HG03108 (cell line): Measurements from ENCODE around the gene CORT.
"Not testable (repeated sequence)": the region's sequence is repeated elsewhere in the genome, so short reads cannot be mapped to it uniquely, and the experiment has no call there.

Source experiments
- ATAC-seq: cut with Tn5 transposase; IDR thresholded peaks from one replicate; pipeline ENCODE4 v1.9.1; 2021; ENCODE audit warnings: moderate library complexity; ENCODE audit not compliant: unreplicated experiment

CORT gene

DNA sequence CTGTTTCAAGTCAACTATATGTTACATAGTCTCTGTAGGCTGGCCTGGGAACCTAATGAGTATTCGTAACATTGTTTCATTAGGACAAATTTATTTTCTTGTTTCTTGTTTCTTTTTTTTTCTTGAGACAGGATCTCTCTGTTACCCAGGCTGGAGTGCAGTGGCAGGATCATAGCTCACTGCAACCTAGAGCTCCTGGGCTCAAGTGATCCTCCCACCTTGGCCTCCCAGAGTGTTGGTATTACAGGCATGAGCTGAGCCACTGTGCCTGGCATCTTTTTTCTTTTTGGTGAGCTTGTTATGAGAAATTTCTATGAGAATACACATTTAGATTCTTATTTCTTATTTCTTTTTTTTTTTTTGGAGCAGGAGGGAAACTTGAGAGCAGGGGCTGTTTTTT, 12.8 kb upstream of the CORT start:
- no peak for ATAC-seq

DNA sequence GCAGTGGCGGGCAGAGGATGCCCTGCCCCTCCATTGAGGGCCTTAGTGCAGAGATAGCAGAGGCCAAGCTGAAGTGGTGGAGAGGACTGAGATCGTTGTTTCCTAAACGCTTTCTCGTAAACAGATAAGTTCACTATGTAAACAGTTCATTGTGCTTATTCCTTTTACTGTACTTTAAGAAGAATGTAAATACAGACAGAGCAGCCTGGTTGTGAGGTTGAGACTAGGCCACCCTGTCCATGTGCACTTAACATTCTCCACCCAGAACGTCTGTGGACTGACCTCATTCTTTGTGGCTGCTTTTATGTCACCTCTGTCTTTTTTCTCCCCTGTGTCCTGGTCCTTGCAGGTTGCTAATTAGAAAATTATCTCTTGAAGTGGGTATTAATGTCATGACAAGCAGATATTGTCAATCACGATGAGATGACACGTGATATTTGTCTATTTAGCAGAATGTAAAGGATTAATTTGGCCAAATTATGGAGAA, 11.1 kb upstream of the CORT start:
- ATAC-seq: no peak

DNA sequence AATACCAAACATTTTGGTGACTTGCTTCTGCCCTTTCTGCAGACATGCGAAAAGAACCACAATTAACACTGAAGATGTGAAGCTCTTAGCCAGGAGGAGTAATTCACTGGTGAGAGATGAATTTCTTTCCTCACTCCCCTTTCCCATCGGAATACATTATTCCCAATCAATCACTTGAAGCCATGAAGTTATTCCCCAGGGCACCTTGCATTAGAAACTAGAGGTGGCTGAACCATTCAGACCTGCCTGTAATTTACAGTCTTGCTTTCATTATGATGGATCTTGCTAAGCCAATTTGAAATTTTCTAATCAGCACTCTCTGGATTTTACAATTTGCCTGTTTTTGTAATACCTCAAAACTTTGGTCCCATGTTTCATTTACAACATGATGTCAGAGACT, 9.5 kb upstream of the CORT start:
- no peak for ATAC-seq

DNA sequence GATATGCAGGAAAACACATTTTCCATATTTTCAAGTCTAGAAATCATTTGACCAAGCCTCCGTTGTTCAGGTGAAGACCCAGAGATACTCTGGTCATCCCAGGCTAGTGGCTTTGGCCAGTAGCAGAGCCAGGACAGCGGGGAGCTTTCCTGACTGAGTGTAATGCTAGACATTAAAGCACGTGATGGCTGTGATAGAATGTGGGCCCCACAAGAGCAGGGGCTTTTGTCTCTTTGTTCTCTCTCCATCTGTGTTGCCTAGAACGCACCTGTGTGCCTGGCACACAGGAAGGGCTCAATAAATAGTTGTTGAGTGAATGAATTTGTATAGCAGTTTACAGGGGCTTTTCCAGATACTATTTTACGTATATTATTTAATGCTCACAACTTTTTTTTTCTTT, 9.0 kb upstream of the CORT start:
- no peak for ATAC-seq

DNA sequence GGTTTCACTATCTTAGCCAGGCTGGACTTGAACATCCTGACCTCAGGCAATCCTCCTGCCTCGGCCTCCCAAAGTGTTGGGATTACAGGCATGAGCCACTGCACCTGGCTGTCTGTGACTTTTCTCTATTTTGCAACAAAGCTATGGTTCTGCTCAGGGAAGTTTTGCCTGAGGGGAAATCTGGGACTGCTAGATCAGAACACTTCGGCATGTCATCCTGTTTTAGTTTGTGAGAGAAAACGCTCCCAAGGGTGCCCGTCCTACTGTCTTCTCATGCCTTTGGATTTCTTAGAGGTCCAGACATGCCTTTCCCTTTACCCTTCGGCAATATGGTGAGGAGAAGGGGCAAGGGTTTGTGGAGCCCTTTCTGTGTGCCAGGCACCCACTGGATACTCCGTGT, 5.6 kb upstream of the CORT start:
- ATAC-seq: no peak

DNA sequence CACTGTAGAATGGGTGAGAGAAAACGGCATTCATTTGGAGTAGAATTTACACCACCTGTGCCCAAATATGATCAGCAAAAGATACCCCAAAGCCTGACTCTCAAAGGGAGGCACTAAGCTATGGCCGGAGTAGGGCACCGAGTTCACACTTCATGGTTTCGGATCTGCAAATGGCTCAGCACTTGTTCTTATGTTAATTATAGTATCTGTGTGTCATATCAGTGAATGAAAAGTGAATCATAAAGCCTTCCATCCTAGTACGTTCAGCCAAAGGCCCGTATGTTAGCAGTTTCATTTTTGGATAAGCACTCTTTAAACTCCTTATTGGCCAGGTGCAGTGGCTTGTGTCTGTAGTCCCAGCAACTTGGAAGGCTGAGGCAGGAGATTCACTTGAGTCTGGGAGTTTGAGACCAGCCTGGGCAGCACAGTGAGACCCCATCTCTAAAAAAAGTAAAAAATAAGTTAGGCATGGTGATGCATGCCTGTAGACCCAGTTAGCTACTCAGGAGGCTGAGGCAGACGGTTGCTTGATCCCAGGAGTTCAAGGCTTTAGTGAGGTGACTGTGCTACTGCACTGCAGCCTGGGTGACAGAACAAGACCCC, 4.9 kb upstream of the CORT start:
- no peak for ATAC-seq

DNA sequence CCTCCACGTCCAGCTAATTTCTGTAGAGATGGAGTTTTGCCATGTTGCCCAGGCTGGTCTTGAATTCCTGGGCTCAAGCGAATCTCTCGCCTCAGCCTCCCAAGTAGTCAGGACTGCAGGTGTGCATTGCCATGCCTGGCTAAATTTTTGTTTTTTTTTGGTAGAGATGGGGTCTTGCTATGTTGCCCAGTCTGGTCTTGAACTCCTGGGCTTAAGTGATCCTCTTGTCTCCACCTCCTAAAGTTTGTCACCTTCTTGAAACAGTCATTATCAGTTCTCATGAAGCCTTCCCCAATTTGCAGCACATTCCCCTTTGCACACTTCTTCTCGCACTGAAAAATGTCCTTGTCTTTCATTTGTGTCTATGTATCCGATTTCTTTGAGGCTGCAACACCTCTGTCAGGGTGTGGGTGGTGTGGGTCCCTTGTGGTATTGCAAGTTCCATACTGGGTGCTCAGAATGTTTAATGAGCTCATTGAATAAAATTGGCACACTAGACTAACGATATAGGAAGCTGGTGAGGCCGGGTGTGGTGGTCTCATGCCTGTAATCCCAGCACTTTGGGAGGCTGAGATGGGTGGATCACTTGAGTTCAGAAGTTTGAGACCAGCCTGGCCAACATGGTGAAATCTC, 2.9 kb upstream of the CORT start:
- ATAC-seq: no peak

DNA sequence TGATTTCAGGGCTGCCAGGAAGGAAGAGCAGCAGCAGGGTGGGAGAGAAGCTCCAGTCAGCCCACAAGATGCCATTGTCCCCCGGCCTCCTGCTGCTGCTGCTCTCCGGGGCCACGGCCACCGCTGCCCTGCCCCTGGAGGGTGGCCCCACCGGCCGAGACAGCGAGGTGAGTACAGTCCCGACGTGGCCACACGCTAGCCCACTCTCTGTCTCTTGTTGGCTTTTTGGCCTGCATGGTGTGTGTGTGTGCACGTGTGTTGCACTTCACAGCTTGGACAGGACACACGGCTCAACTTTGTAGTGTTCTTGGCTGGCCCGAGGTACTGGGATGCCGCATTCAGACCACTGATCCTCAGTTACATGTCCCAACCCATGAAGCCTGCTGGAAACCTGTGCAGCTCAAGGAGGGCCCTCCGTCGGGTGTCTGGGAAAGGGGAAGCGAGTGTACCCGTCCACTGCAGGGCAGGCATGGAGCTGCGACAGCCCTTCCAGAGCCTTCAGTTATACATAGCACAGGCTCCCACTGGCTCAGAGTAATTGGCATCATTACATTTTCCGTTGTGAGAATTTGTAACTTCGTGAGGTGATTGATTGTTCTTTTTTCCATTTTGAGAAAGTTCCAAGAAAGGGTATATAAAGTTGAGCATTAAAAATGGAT, 454 bp downstream of the CORT start:
- ATAC-seq: no peak

DNA sequence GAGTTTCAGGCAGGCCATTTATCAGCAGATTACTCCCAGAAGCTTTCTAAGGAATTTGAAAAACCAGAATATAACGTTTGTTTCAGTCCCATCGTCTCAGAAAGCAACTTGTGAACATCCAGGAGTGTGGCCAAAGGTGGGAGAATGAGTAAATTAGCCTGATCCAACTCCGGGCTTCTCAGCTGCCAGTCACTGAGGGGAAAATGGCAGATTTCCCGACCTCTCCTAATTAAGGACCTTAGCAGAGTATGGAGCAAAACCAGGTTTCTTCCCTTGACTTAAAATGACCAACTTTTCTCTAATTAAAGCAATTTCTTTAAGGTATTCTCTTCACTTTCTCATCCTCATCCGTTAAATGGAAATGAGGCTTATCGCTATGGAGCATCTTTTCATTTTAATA, 1.0 kb downstream of the CORT start:
- ATAC-seq: no peak

DNA sequence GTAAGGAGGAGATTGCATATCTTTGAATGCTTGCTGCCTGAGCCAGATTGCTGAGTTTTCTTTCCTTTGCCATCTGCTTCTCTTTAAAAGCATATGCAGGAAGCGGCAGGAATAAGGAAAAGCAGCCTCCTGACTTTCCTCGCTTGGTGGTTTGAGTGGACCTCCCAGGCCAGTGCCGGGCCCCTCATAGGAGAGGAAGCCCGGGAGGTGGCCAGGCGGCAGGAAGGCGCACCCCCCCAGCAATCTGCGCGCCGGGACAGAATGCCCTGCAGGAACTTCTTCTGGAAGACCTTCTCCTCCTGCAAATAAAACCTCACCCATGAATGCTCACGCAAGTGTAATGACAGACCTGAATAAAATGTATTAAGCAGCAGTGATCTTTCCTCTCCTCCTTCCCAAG, 1.5 kb downstream of the CORT start:
- ATAC-seq: no peak

DNA sequence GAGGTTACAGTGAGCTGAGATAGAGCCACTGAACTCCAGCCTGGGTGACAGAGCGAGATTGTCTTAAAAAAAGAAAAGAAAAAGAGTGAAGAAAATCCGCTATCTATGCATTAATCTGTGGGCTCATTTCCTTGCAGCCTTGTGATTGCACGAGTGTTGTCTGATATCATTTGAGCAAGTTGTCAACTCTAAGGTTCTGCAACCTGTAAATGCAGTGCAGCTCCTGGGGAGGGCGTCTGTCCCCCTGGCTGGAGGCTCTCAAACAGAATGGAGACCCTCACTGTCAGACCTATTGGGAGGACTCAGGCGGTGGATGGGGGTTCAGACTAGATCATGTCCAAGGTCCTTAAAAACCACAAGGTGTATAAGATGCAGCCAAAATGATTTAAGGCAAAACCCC, 6.2 kb downstream of the CORT start:
- ATAC-seq: no peak

DNA sequence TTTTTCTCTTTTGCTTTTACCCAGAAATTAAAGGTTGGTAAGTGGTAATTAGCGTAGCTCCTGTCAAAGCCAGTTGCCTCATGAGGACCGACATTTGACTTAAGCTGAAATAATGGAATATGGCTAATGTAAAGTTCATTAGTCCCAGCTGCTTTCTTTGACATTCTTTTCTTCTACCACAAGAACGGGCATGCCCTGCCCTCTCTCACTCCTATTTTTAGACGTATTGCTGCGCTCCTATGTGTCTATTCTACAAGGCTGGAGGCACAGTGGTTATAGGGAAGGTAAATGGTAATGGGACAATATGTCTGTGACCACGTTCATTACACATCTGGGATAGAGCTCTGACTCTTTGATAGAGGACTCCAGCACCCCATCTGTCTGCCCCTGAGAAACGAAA, 6.8 kb downstream of the CORT start:
- no peak for ATAC-seq

DNA sequence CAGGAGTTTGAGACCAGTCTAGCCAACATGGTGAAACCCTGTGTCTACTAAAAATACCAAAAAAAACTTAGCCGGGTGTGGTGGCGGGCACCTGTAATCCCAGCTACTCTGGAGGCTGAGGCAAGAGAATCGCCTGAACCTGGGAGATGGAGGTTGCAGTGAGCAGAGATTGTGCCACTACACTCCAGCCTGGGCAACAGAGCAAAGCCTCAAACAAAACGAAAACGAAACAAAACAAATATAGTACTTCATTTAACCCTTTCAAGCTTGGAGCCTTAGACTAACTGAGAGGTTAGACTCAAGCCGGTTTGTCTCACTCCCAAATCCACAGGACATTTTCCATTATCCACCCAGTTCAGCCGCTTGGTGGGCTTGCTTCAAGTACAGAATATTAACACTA, 7.6 kb downstream of the CORT start:
- not testable (repeated sequence) for ATAC-seq

DNA sequence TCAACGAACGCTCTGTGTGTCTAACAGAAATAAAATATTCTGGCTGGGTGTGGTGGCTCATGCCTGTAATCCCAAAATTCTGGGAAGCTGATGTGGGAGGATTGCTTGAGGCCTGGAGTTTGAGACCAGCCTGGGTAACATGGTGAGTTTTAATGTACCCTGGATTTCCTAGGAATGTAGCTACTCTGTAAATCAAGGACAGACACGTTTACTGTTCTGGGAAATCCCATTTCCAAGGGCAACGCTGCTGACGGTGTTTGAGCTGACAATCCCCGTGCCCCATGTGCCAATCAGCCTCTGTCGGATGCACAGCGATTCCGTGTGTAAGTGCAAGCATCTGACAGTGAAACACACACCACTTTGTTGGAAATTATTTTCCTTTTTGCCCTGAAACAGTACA, 8.0 kb downstream of the CORT start:
- no peak for ATAC-seq

DNA sequence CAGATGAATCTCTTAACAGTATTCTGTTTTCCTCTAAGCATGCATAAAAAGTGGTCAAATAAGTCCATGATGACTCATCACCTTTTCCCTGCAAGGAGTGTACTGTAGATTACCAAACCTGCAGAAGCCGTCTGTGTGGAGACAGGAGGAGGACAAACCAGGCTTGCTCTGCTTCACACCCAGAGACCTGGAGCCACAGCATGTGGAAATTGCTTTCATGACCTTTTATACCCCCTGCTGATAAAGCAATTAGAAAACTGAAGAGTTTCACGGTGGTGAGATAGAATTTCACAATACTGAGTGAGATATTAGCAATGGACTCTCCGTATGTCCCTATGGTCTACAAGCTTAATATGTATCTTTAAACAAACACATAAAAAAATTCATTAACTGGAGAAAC, 9.4 kb downstream of the CORT start:
- no peak for ATAC-seq

DNA sequence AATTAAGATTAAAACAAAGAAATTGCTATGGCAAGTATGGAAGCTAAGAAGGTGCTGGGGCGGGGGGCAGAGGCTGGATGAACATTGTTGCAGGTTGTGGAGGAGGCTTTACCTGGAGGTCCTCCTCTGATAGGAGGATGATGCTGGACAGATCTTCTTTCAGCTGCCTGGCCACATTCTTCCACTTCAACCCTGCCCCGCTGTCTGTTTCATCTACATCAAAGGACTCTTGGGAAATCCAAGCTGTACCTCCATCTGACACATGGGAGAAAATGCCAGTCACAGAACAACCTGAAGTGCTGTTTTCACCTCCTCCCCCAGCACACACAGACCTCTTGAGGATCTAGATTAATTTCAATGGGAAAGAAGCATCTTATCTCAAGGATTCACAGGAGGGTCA, 17.2 kb downstream of the CORT start:
- ATAC-seq: no peak

DNA sequence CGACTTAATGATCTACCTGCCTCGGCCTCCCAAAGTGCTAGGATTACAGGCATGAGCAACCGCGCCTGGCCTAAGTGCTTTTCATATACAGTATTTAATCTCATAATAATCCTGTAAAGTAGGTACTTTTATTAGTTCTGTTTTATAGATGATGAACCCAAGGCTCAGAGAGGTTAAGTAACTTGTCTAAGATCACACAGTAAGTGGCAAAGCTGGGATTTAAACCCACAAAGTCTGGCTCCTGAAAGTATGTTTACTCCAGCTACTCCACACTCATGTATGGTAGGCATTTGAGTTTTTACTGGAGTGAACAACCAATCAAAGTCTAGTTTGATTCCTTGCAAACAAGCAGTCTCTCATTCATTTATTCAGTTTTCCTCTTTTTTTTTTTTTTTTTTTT, 20.2 kb downstream of the CORT start:
- ATAC-seq: no peak

DNA sequence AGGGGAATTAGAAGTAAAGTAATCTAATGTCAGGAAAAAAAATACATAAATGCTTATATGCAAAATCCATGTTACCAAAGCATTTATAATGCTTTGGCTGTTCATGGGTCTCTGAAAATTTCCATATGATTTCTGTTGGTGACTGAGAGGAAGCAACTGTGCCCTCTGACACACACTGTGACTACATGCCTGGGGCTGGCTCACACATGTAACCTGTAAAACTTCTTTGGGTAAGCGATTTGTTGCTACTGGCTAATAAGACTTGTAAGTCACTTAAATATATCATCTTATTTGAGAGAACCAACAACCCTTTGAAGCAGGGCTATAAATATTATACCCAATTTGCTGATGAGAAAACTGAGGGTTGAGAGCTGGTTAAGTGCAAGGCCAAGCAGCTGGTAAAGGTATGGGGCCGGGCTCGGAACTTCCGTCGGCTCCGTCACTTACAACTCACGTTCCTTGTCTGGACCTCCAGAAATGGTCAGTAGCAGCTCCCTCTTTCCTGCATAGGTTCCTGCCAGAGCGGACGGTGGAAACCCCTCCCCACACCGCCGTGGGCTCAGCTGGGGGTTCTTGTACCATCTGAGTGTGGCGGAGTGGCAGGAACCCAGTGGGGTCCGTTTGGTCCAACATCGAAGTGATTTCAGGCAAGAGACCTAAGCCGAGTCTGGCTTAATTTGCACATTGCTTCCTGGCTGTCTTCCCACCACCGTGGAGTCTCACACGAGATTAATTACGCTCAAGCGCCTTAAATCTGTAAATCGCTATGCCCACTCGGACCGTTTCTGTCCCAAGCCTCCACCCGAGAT, 21.8 kb downstream of the CORT start:
- no peak for ATAC-seq

DNA sequence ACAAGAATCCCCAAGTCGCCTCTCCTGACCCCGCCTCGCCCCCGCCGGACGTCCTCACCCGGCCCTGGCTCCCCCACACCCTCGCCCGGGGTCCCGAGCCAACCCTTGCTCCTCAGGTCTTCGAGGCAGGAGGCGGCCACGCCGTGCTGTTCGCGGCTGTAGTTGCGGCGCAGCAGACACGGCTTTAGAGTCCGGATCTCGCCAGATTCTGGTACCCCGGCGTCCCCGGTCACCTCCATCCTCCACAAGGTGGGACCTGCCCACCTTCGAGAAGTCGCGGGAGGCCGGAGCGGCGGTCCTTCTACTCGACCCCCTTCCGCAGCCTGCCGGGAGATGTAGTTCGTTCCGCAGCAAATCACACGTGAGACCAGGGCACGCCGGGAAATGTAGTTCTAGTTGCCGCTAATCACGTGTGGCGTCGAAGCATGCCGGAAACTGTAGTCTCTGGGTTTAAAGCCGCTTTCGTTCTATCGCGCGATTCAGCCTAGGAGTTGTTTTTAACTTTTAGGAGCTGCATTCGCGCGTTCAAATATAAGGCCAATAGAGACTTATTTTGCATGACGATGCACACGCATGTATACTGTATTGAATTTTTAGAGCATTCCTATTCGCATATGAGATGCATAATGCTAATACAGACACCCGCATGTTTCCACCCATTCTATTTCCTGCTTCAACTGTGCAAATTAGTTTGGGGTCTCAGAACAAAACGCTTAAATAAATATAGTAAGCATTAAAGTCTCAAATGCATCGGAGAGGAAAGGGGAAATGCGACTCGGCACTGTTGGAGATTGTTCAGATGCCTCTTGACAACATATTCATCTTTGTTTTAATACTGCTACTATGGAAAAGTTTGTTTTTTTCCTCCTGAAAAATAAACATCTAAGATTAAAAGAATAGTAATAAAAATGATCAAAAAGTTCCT, 22.7 kb downstream of the CORT start, which contains the start of gene DFFA:
TSS of gene DFFA (minus strand) at position 310 of the 925 bp plus-strand sequence. CDS start at position 239, 71 bp downstream.
- ATAC-seq: peak; percentile 77

DNA sequence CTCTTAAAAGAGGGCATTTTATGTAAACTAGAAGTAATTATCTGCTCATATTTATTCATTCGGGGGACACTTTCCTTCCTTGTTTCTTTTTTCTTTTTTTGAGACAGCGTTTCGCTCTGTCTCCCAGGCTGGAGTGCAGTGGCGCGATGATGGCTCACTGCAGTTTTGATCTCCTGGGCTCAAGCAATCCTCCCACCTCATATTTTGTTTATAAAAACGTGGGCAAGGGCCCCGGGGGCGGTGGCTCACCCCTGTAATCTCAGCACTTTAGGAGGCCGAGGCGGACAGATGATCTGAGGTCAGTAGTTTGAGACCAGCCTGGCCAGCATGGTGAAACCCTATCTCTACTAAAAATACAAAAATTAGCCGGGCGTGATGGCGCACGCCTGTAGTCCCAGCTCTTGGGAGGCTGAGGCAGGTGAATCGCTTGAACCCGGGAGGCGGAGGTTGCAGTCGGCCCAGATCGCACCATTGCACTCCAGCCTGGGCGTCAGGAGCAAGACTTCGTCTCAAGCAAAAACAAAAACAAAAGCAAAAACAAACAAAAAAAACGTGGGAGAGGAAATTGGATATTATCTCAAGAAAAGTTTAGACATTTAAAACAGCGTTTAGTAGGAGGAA, 23.4 kb downstream of the CORT start:
- ATAC-seq: no peak
